Spleen (tissue), 11 donors: Measurements from ENCODE around the gene OR52K1. TPM values are rescaled to one million over a fixed set of nuclear protein-coding genes. Genes with fewer than 3 reads are reported as not detected.

Experiments
- DNase-seq: peaks from one replicate; pipeline ENCODE4 v3.0.0-alpha.2; 2020
- H3K27ac ChIP-seq, 8 donors: fragments of 200-600 bp; sonication (generic) in 7 of 8; 1 replicate in 4 of 8; 2 replicates in 4 of 8; pipeline versions ENCODE4 v1.5.0 to v1.8.0; 2016 to 2021; ENCODE audit warnings: inconsistent platforms in 4 of 8, mild to moderate bottlenecking in 4 of 8, moderate library complexity in 1 of 8
- H3K27me3 ChIP-seq, 7 donors: fragments of 200-600 bp; sonication (generic) in 6 of 7; replicated peaks in 1 of 7; 1 replicate in 4 of 7; 2 replicates in 3 of 7; pipeline versions ENCODE4 v1.5.0 to v1.8.0; 2016 to 2021; ENCODE audit warnings: inconsistent platforms in 3 of 7, mild to moderate bottlenecking in 1 of 7
- H3K36me3 ChIP-seq, 6 donors: fragments of 200-600 bp; sonication (generic) in 5 of 6; 1 replicate in 4 of 6; 2 replicates in 2 of 6; pipeline versions ENCODE4 v1.5.0 to v1.8.0; 2016 to 2021; ENCODE audit warnings: inconsistent platforms in 2 of 6
- H3K4me1 ChIP-seq, 6 donors: fragments of 200-600 bp; sonication (generic) in 5 of 6; 1 replicate in 3 of 6; 2 replicates in 3 of 6; pipeline versions ENCODE4 v1.5.0 to v1.8.0; 2016 to 2021; ENCODE audit warnings: inconsistent platforms in 3 of 6
- H3K4me3 ChIP-seq, 8 donors: fragments of 200-600 bp; sonication (generic) in 7 of 8; 1 replicate in 4 of 8; 2 replicates in 4 of 8; pipeline versions ENCODE4 v1.5.0 to v1.8.0; 2016 to 2021; ENCODE audit warnings: inconsistent platforms in 4 of 8, mild to moderate bottlenecking in 4 of 8, moderate library complexity in 2 of 8
- H3K9me3 ChIP-seq, 8 donors: fragments of 200-600 bp; sonication (generic) in 7 of 8; 1 replicate in 4 of 8; 2 replicates in 4 of 8; pipeline versions ENCODE4 v1.5.0 to v1.8.0; 2016 to 2021; ENCODE audit warnings: inconsistent platforms in 4 of 8
- CTCF ChIP-seq, 11 experiments: fragments of 200-600 bp in 7 of 11; fragments of 450-650 bp in 4 of 11; sonication (generic) in 4 of 11; IDR thresholded peaks in 8 of 11; conservative IDR thresholded peaks in 3 of 11; 1 replicate in 7 of 11; 2 replicates in 4 of 11; pipeline versions ENCODE4 v1.4.0 to v1.8.0; 2016 to 2021; ENCODE audit warnings: antibody characterized with exemption in 11 of 11, inconsistent platforms in 4 of 11, mild to moderate bottlenecking in 1 of 11
- POLR2A ChIP-seq, 3 donors: fragments of 450-650 bp; IDR thresholded peaks; one replicate each; pipeline ENCODE4 v1.5.1; 2017; ENCODE audit warnings: antibody characterized with exemption in 3 of 3, mild to moderate bottlenecking in 1 of 3
- POLR2AphosphoS5 ChIP-seq, 3 donors: sonication (generic); formaldehyde crosslinking; IDR thresholded peaks; one replicate each; pipeline ENCODE4 v1.5.1; 2017; ENCODE audit warnings: antibody characterized with exemption in 3 of 3
- WGBS, 5 donors: extraction: QIAGEN DNeasy Blood & Tissue Kit in 3 of 5; methylation state at CpG; one replicate each; pipeline versions ENCODE4 v1.1.5 to v1.1.7; 2013 to 2018; 5-methylcytosine and 5-hydroxymethylcytosine counted together
- intact Hi-C: fragments of 100-400 bp; cut with DNase I; formaldehyde crosslinking; loops from one replicate; pipeline ENCODE4 v1.15.0; 2023; ENCODE audit warnings: low total_unique reads
- polyA plus RNA-seq, 3 donors: library from polyadenylated mRNA; stranded (reverse); fragments of 200-250 nt; gene quantifications; one replicate each; pipeline ENCODE4 v1.2.1, GENCODE V29; 2013
- total RNA-seq, 7 donors: library from RNA; depleted of rRNA in 3 of 7; stranded (reverse); fragments of >200 nt in 3 of 7; fragmentation: NEBNext Ultra II Directional in 4 of 7; extraction: Animal tissue kit (Norgen Biotek cat#: 25700) in 4 of 7; gene quantifications; one replicate each; pipeline versions ENCODE4 v1.1.0 to v1.2.1, GENCODE V29; 2016 to 2021
- donor health status: healthy with polysubstance abuse.
- donor health status: DM: no; HTN: no; CAD: no; lungs with moderate emphysema.
- donor health status: DM: no; HTN: no; CAD: no.
- donor health status: Bipolar disorder and iron deficiency.
- donor health status: healthy.
- donor health status: DM: no; HTN: no; CAD: no.
- donor health status: DM: yes; HTN: yes; CAD: no.

Gene OR52K1
- total and polyA plus RNA-seq, 10 donors: 0.09 to 0.85 (median 0.30) TPM; not detected in 3

DNA sequence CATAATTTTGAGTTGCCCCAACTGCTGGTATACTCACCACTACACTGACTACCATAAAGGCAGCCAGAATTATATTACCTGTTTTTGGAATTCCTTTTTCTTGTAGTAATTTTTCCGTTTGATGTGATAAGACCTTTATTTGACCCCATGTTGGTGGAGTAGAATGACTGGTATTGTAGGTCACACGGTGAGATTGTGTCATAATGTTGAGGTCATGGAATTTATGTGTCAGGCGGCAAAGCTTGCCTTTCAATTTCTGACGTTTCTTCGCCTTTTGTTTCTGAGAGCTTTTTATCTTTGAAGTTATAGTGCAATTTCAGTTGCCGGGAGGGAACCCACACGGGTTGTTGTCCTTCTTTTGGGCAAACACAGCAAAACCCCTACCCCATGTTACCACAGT lies 13.0 kb downstream of the OR52K1 start:
- WGBS, 5 donors: 60 to 71% (median 65%) methylated on average over 7 of the region's 7 CpGs
- Histone ChIP-seq H3K4me3 (no peak overlapping the region), H3K4me1 (peaks cover 0 to 7% (median 4%) of the 10 kb centered on the region in 6 donors), H3K9me3 (no peaks in the 10 kb centered on the region), H3K27ac (no peak overlapping the region), H3K36me3 (no peaks in the 10 kb centered on the region), H3K27me3 (peaks cover 0 to 7% (median 0%) of the 10 kb centered on the region in 7 donors)
- DNase-seq: no peak
- intact Hi-C loops: no loop called here
- TF ChIP-seq POLR2A (IDR thresholded peaks at IDR 0.05) (no peak), CTCF (IDR thresholded peaks at IDR 0.05 in 8 of 11, conservative IDR thresholded peaks at IDR 0.05 in 3 of 11) (no peak), POLR2AphosphoS5 (IDR thresholded peaks at IDR 0.05) (no peak)

- no peaks in the 10 kb centered on the region for H3K9me3 ChIP-seq
- H3K4me1 ChIP-seq: peaks cover 0 to 7% (median 4%) of the 10 kb centered on the region in 6 donors
- no peak for DNase-seq
- WGBS, 5 donors: 55 to 68% (median 65%) methylated on average over 6 of the region's 6 CpGs
- no peak overlapping the region for H3K4me3 ChIP-seq
- H3K36me3 ChIP-seq: no peaks in the 10 kb centered on the region
- intact Hi-C loops: no loop called here
- no peak overlapping the region for H3K27ac ChIP-seq
- no peak for TF ChIP-seq POLR2AphosphoS5 (IDR thresholded peaks at IDR 0.05)
- TF ChIP-seq CTCF (IDR thresholded peaks at IDR 0.05 in 8 of 11, conservative IDR thresholded peaks at IDR 0.05 in 3 of 11): no peak
- TF ChIP-seq POLR2A (IDR thresholded peaks at IDR 0.05): no peak
- peaks cover 0 to 7% (median 0%) of the 10 kb centered on the region in 7 donors for H3K27me3 ChIP-seq
These were observed 13.5 kb downstream of the OR52K1 start for GRCh38 chr11:4495986-4496385.

DNA sequence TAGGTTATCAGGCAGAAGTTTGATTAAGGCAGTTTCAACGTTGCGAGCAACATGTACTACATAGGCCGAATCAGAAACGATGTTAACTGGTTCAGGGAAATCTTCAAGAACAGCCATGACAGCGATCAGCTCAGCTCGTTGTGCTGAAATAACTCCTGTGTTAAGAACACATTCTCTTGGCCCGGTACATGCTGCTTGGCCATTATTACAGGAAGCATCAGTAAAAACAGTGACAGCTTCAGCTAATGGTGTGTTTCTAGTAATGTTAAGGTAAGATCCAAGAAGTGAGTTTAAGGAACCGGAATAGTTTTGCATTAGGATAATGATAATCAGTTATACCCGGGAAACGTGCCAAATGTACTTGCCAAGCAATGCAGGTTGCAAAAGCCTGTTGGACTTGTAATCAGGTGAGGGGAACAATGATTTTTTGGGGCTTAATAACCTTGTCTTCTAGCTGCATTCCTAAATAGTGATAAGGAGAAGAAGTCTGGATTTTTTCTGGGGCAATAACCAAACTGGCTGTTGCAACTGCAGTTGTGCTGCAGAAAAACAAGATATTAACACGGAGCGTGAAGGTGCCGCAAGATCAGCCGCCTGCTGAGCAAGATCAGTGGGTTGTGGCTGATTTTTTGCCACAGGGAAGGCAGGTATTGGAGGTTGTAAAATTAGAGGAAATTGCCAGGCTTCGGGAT lies 14.3 kb downstream of the OR52K1 start:
- H3K27ac ChIP-seq: no peak overlapping the region
- WGBS, 5 donors: 72 to 80% (median 74%) methylated on average over 15 of the region's 15 CpGs
- intact Hi-C loops: no loop called here
- TF ChIP-seq CTCF (IDR thresholded peaks at IDR 0.05 in 8 of 11, conservative IDR thresholded peaks at IDR 0.05 in 3 of 11) (no peak), POLR2A (IDR thresholded peaks at IDR 0.05) (no peak), POLR2AphosphoS5 (IDR thresholded peaks at IDR 0.05) (no peak)
- H3K27me3 ChIP-seq: peaks cover 0 to 7% (median 0%) of the 10 kb centered on the region in 7 donors
- no peak overlapping the region for H3K4me3 ChIP-seq
- no peak for DNase-seq
- no peaks in the 10 kb centered on the region for H3K36me3 ChIP-seq
- no peaks in the 10 kb centered on the region for H3K9me3 ChIP-seq
- peaks cover 0 to 7% (median 4%) of the 10 kb centered on the region in 6 donors for H3K4me1 ChIP-seq

- Histone ChIP-seq H3K27ac (no peak overlapping the region), H3K36me3 (no peaks in the 10 kb centered on the region), H3K4me3 (no peak overlapping the region), H3K27me3 (peaks cover 0 to 12% (median 0%) of the 10 kb centered on the region in 7 donors), H3K4me1 (no peaks in the 10 kb centered on the region), H3K9me3 (peaks cover 0 to 7% (median 0%) of the 10 kb centered on the region in 8 donors)
- no peak for DNase-seq
- intact Hi-C loops: no loop called here
- TF ChIP-seq CTCF (IDR thresholded peaks at IDR 0.05 in 8 of 11, conservative IDR thresholded peaks at IDR 0.05 in 3 of 11): no peak
- no peak for TF ChIP-seq POLR2A (IDR thresholded peaks at IDR 0.05)
- TF ChIP-seq POLR2AphosphoS5 (IDR thresholded peaks at IDR 0.05): no peak
- WGBS, 5 donors: 39 to 53% (median 40%) methylated on average over 2 of the region's 2 CpGs
These were observed 26.4 kb downstream of the OR52K1 start for GRCh38 chr11:4508886-4509285.
